Measurements from ENCODE around the gene SP140.

SP140 gene

GRCh38 chr2:230230496-230231200 is 5.1 kb downstream of the SP140 start:
- TF ChIP-seq TCF12 (IDR thresholded peaks at IDR 0.05; ENCODE audit: low read depth) (no peak), RAD21 (IDR thresholded peaks at IDR 0.05; ENCODE audit: low read depth) (no peak), CEBPB (IDR thresholded peaks at IDR 0.05) (no peak), TEAD4 (IDR thresholded peaks at IDR 0.05) (no peak), REST (IDR thresholded peaks at IDR 0.05; ENCODE audit: low read depth) (no peak), MAX (IDR thresholded peaks at IDR 0.05) (no peak), EP300 (IDR thresholded peaks at IDR 0.05; ENCODE audit: borderline replicate concordance) (no peak), TAF1 (IDR thresholded peaks at IDR 0.05; ENCODE audit: low read depth) (no peak)

GRCh38 chr2:230231251-230231650 is 5.7 kb downstream of the SP140 start:
- TF ChIP-seq CEBPB (IDR thresholded peaks at IDR 0.05): no peak

GRCh38 chr2:230234122-230234722 is 8.7 kb downstream of the SP140 start:
- TF ChIP-seq CREB1 (IDR thresholded peaks at IDR 0.05; ENCODE audit: low read depth): no peak
- TF ChIP-seq REST (IDR thresholded peaks at IDR 0.05; ENCODE audit: low read depth): no peak
- no peak for TF ChIP-seq EP300 (IDR thresholded peaks at IDR 0.05; ENCODE audit: borderline replicate concordance)
- TF ChIP-seq MAX (IDR thresholded peaks at IDR 0.05): no peak
- TF ChIP-seq EGR1 (IDR thresholded peaks at IDR 0.05): no peak
- TF ChIP-seq USF1 (IDR thresholded peaks at IDR 0.05): no peak
- TF ChIP-seq CEBPB (IDR thresholded peaks at IDR 0.05): no peak
- no peak for TF ChIP-seq YY1 (IDR thresholded peaks at IDR 0.05; ENCODE audit: low read depth)
- TF ChIP-seq TCF12 (IDR thresholded peaks at IDR 0.05; ENCODE audit: low read depth): no peak
- no peak for TF ChIP-seq TEAD4 (IDR thresholded peaks at IDR 0.05)
- no peak for TF ChIP-seq NFIC (IDR thresholded peaks at IDR 0.05)
- no peak for TF ChIP-seq FOXM1 (IDR thresholded peaks at IDR 0.05; ENCODE audit: borderline replicate concordance, low read depth)
- TF ChIP-seq TAF1 (IDR thresholded peaks at IDR 0.05; ENCODE audit: low read depth): no peak
- TF ChIP-seq RAD21 (IDR thresholded peaks at IDR 0.05; ENCODE audit: low read depth): no peak
- TF ChIP-seq ZBTB7A (IDR thresholded peaks at IDR 0.05; ENCODE audit: low read depth): no peak

- no peak for TF ChIP-seq FOXM1 (IDR thresholded peaks at IDR 0.05; ENCODE audit: borderline replicate concordance, low read depth)
- TF ChIP-seq RAD21 (IDR thresholded peaks at IDR 0.05; ENCODE audit: low read depth): no peak
- no peak for TF ChIP-seq YY1 (IDR thresholded peaks at IDR 0.05; ENCODE audit: low read depth)
- TF ChIP-seq NFIC (IDR thresholded peaks at IDR 0.05): no peak
- no peak for TF ChIP-seq EP300 (IDR thresholded peaks at IDR 0.05; ENCODE audit: borderline replicate concordance)
- TF ChIP-seq CEBPB (IDR thresholded peaks at IDR 0.05): no peak
- no peak for TF ChIP-seq MAX (IDR thresholded peaks at IDR 0.05)
- no peak for TF ChIP-seq USF1 (IDR thresholded peaks at IDR 0.05)
- no peak for TF ChIP-seq CREB1 (IDR thresholded peaks at IDR 0.05; ENCODE audit: low read depth)
- no peak for TF ChIP-seq EGR1 (IDR thresholded peaks at IDR 0.05)
- TF ChIP-seq REST (IDR thresholded peaks at IDR 0.05; ENCODE audit: low read depth): no peak
Observed at GRCh38 chr2:230234845-230235244, 9.3 kb downstream of the SP140 start.
